A673 (cell line): ENCODE results near the gene GLIPR2. TPM values are rescaled to one million over a fixed set of nuclear protein-coding genes. Genes with fewer than 3 reads are reported as not detected.

Experiments
- BruUV-seq: library from RNA; stranded (reverse); fragments of 400-500 nt; replicated peaks from 2 replicates; lab custom pipeline; 2021; lab: Mats Ljungman, UMichigan
- CTCF ChIA-PET: fragments of 300-600 bp; sonication (Branson Sonifier 250); formaldehyde crosslinking; loops from one replicate; lab custom pipeline; 2022; ENCODE audit warnings: antibody characterized with exemption; lab: Charles Lee
- POLR2A ChIA-PET: fragments of 300-600 bp; sonication (Branson Sonifier 250); formaldehyde crosslinking; loops from one replicate; lab custom pipeline; 2022; ENCODE audit warnings: antibody characterized with exemption; ENCODE audit not compliant: low non-redundant PET; lab: Charles Lee
- DNase-seq: peaks from one replicate; pipeline ENCODE4 v3.0.0-alpha.2; 2015; ENCODE audit warnings: low spot score
- H3K27ac ChIP-seq: fragments of 200-600 bp; sonication (generic); 2 replicates; pipeline ENCODE4 v1.5.1; 2016; ENCODE audit warnings: mixed run types, low read depth, mild to moderate bottlenecking, mixed read lengths, antibody characterized with exemption, low read length; ENCODE audit not compliant: poor library complexity, severe bottlenecking
- H3K27me3 ChIP-seq: fragments of 200-600 bp; sonication (generic); replicated peaks from 2 replicates; pipeline ENCODE4 v1.6.1; 2017; ENCODE audit warnings: mixed run types, low read depth, mild to moderate bottlenecking, mixed read lengths, antibody characterized with exemption, low read length; ENCODE audit not compliant: insufficient read depth, poor library complexity
- H3K36me3 ChIP-seq: fragments of 200-600 bp; sonication (generic); 2 replicates; pipeline ENCODE4 v1.6.1; 2016; ENCODE audit warnings: mixed run types, mild to moderate bottlenecking, mixed read lengths, antibody characterized with exemption, low read length; ENCODE audit not compliant: insufficient read depth, poor library complexity, severe bottlenecking
- H3K4me1 ChIP-seq: fragments of 200-600 bp; sonication (generic); 2 replicates; pipeline ENCODE4 v1.6.1; 2017; ENCODE audit warnings: mixed run types, mild to moderate bottlenecking, mixed read lengths, antibody characterized with exemption, low read length; ENCODE audit not compliant: insufficient read depth, poor library complexity, severe bottlenecking
- H3K4me3 ChIP-seq: fragments of 200-600 bp; sonication (generic); 2 replicates; pipeline ENCODE4 v1.5.1; 2016; ENCODE audit warnings: low read depth, mixed run types, mild to moderate bottlenecking, mixed read lengths, low read length; ENCODE audit not compliant: poor library complexity, severe bottlenecking
- H3K9me3 ChIP-seq: fragments of 200-600 bp; sonication (generic); 2 replicates; pipeline ENCODE4 v1.6.1; 2016; ENCODE audit warnings: mixed run types, low read depth, mild to moderate bottlenecking, mixed read lengths, antibody characterized with exemption, low read length; ENCODE audit not compliant: poor library complexity, severe bottlenecking
- EZH2 ChIP-seq: fragments of 200-600 bp; sonication (generic); IDR thresholded peaks from 2 replicates; pipeline ENCODE4 v1.6.1; 2017; ENCODE audit warnings: borderline replicate concordance, low read depth, mild to moderate bottlenecking, mixed read lengths, antibody characterized with exemption, low read length; ENCODE audit not compliant: poor library complexity, severe bottlenecking
- intact Hi-C: fragments of 100-400 bp; cut with micrococcal nuclease; formaldehyde crosslinking; loops from one replicate; pipeline ENCODE4 v1.10.0; 2022; ENCODE audit not compliant: unreplicated experiment
- total RNA-seq: library from RNA; stranded (reverse); gene quantifications from 2 replicates; pipeline ENCODE4 v1.2.3, GENCODE V29; 2021
- TF ChIP-seq, protein P1 (sequence below): fragments of 300-800, 200-600 bp; sonication (generic); conservative IDR thresholded peaks from 2 replicates; pipeline ENCODE4 v1.5.1; 2017; ENCODE audit warnings: low read depth, mild to moderate bottlenecking, antibody characterized with exemption, low read length, moderate library complexity, mixed read lengths

Gene GLIPR2
- total RNA-seq, 1 experiment from 2014 or later: 5.0 TPM

DNA sequence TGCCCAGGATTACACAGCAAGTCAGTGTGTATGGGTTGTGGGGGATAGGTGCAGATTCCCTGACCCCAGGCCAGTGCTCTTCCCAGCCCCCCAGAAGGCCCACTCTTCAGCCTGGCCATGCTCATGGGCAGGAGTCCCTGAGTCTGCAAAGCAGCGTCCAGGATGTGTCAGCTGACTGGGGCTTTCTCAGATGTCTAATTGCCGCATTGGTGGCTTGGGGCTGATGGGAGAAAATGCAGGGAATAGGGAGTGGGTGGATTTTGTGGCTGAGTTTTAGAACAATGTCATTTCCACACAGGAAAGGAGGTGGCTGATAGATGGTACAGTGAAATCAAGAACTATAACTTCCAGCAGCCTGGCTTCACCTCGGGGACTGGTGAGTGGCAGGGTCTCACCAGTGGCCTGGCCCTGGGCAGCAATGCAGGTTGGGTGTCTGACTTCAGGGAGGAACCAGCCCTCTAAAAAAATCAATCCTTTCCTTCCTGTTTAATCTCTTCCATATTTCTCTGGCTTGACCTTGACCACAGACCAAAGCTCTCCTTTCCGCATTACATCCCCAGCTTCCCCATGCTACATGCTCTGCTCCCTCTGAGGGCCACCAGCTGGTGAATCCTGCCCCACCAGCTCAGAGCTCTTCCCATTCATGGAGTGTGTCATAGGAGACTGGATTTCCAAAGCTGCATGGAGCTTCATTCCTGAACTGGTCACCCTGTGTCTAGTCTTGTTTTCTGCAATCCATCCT, 14.2 kb downstream of the GLIPR2 start:
- peaks cover 6% of the 10 kb centered on the region for H3K4me1 ChIP-seq
- BruUV-seq: no TSS peak
- no peaks in the 10 kb centered on the region for H3K9me3 ChIP-seq
- no peak for DNase-seq
- no peaks in the 10 kb centered on the region for H3K36me3 ChIP-seq
- intact Hi-C loops: no loop called here
- ChIA-PET POLR2A (no interaction called here), CTCF (no interaction called here)
- no peak for TF ChIP-seq EZH2
- TF ChIP-seq, protein P1, sequence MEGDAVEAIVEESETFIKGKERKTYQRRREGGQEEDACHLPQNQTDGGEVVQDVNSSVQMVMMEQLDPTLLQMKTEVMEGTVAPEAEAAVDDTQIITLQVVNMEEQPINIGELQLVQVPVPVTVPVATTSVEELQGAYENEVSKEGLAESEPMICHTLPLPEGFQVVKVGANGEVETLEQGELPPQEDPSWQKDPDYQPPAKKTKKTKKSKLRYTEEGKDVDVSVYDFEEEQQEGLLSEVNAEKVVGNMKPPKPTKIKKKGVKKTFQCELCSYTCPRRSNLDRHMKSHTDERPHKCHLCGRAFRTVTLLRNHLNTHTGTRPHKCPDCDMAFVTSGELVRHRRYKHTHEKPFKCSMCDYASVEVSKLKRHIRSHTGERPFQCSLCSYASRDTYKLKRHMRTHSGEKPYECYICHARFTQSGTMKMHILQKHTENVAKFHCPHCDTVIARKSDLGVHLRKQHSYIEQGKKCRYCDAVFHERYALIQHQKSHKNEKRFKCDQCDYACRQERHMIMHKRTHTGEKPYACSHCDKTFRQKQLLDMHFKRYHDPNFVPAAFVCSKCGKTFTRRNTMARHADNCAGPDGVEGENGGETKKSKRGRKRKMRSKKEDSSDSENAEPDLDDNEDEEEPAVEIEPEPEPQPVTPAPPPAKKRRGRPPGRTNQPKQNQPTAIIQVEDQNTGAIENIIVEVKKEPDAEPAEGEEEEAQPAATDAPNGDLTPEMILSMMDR: no peak
- no peak overlapping the region for H3K27ac ChIP-seq
- H3K27me3 ChIP-seq: no peaks in the 10 kb centered on the region
- no peak overlapping the region for H3K4me3 ChIP-seq

DNA sequence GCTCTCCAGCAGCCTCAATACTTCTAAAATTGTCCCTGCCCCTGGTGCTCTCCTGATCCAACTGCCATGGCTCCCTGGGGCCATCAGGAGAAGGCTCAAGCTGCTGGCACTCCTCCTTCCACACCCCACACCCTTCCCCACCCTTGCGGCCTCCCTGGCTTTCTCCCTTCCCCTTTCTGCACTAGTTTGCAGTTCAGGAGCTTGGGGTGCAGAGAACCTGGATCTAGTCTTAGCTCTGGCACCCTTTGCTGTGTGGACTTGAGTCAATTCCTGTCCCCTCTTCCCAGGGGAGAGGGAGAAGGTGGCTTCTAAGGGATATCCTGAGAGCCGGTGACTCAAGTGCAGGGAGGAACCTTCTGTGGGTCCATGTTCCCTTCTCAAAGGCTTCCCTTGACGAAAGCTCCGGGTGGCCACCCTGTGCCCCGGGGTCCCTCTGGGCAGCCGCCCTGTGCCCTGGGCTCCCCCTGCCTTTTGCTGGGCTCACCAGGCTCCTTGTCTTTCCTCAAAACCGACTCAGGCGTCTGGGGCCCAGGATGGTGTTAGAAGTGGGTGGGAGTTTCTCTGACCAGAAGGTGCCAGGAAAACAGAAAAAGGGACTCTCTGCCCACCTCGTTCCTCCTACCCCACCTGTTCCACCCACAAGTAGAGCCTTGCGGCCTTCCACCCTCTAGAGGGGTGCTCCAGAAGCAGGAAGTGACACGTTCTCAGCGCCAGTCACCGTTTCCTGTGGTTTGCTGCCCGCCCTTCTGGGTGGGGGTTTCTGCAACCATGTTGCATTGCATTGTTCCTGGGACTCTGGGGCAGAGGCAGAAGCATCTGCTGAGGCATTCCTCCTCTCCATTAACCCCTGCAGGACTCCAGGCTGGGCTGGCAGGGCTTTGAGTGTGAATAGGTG, 15.0 kb downstream of the GLIPR2 start:
- POLR2A ChIA-PET: no interaction called here
- intact Hi-C loops: no loop called here
- H3K4me1 ChIP-seq: peaks cover 6% of the 10 kb centered on the region
- no peaks in the 10 kb centered on the region for H3K36me3 ChIP-seq
- no TSS peak for BruUV-seq
- peak; percentile 27 for DNase-seq
- TF ChIP-seq, protein P1: no peak
- TF ChIP-seq EZH2: no peak
- H3K27ac ChIP-seq: no peak overlapping the region
- no peaks in the 10 kb centered on the region for H3K27me3 ChIP-seq
- no peak overlapping the region for H3K4me3 ChIP-seq
- no peaks in the 10 kb centered on the region for H3K9me3 ChIP-seq
- CTCF ChIA-PET: no interaction called here

DNA sequence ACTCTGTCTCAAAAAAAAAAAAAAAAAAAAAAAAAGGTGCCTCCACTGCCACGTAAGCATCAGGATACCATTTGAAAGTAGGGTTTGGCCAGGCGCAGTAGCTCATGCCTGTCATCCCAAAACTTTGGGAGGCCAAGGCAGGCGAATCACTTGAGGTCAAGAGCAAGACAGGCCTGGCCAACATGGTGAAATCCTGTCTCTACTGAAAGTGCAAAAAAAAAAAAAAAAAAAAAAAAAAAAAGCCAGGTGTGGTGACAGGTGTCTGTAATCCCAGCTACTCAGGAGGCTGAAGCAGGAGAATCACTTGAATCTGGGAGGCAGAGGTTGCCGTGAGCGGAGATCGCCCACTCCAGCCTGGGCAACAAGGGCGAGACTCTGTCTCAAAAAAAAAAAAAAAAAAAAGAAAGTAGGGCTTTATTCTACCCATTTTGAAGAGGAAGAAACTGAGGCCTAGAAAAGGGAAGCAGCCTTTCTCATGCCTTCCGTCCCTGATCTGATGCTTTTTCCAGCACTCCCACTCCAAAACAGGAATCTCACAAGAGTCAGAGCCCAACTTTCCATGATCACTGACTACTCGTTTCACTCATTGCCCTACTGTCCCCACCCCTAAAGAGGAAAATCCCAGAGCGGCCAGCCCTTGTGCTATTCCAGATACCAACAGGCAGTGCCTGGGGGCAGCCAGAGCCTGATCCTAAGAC, 16.4 kb downstream of the GLIPR2 start:
- no peak for DNase-seq
- Histone ChIP-seq H3K4me3 (no peak overlapping the region), H3K27me3 (no peaks in the 10 kb centered on the region), H3K36me3 (no peaks in the 10 kb centered on the region), H3K9me3 (no peaks in the 10 kb centered on the region), H3K27ac (no peak overlapping the region), H3K4me1 (peaks cover 6% of the 10 kb centered on the region)
- intact Hi-C loops: no loop called here
- no peak for TF ChIP-seq EZH2
- TF ChIP-seq, protein P1: no peak
- ChIA-PET CTCF (interaction anchor here (0.6 kb wide), 1 partner anchor 14 kb away, joined by 3 read pairs; no protein-coding TSS in a partner anchor), POLR2A (no interaction called here)
- BruUV-seq: no TSS peak
